Body of pancreas (tissue), 4 donors: Measurements from ENCODE around the gene CLIP4.

Experiments used
- CTCF ChIP-seq, 7 experiments: fragments of 450-650 bp in 4 of 7; fragments of 200-600 bp in 3 of 7; sonication (generic) in 3 of 7; IDR thresholded peaks; one replicate each; pipeline ENCODE4 v1.5.1; 2016 to 2019; ENCODE audit warnings: antibody characterized with exemption in 7 of 7
- POLR2A ChIP-seq, 3 donors: fragments of 450-650 bp; IDR thresholded peaks; one replicate each; pipeline ENCODE4 v1.6.1; 2016; ENCODE audit warnings: antibody characterized with exemption in 3 of 3, mild to moderate bottlenecking in 2 of 3

- no peak for TF ChIP-seq CTCF (IDR thresholded peaks at IDR 0.05)
- TF ChIP-seq POLR2A (IDR thresholded peaks at IDR 0.05): no peak
These were observed 14.5 kb downstream of the CLIP4 start for GRCh38 chr2:29129586-29130281.
